Gastrocnemius medialis (tissue), 4 donors: ENCODE results near the gene NOL12.

Experiments used
- CTCF ChIP-seq, 5 experiments: fragments of 450-650 bp in 3 of 5; fragments of 200-600 bp in 2 of 5; sonication (generic) in 2 of 5; IDR thresholded peaks in 4 of 5; conservative IDR thresholded peaks in 1 of 5; 1 replicate in 4 of 5; 2 replicates in 1 of 5; pipeline ENCODE4 v1.5.1; 2016 to 2019; ENCODE audit warnings: antibody characterized with exemption in 5 of 5, mild to moderate bottlenecking in 3 of 5, moderate library complexity in 3 of 5
- POLR2A ChIP-seq, 2 donors: fragments of 450-650 bp; IDR thresholded peaks; one replicate each; pipeline ENCODE4 v1.6.1; 2017; ENCODE audit warnings: antibody characterized with exemption in 2 of 2, mild to moderate bottlenecking in 2 of 2, moderate library complexity in 2 of 2

GRCh38 chr22:37661160-37661924, 24.8 kb upstream of the NOL12 start:
- TF ChIP-seq CTCF (IDR thresholded peaks at IDR 0.05 in 4 of 5, conservative IDR thresholded peaks at IDR 0.05 in 1 of 5) (peak in 4 of 5 experiments; percentile 38 to 53 (median 49)), POLR2A (IDR thresholded peaks at IDR 0.05) (no peak)
